WERI-Rb-1 (cell line): Measurements from ENCODE around the gene NDC80.

Experiments
- DNase-seq: peaks from one replicate; pipeline ENCODE4 v3.0.0-alpha.2; 2020
- H3K27ac ChIP-seq: fragments of 250-450 bp; sonication (Bioruptor Pico); 2 replicates; pipeline ENCODE4 v1.5.1; 2020; ENCODE audit warnings: mild to moderate bottlenecking, moderate library complexity
- H3K27me3 ChIP-seq: fragments of 250-450 bp; sonication (Bioruptor Pico); 2 replicates; pipeline ENCODE4 v1.5.1; 2021; ENCODE audit warnings: mild to moderate bottlenecking, low read depth, moderate library complexity; ENCODE audit not compliant: insufficient read depth, severe bottlenecking
- H3K36me3 ChIP-seq: fragments of 250-450 bp; sonication (Bioruptor Pico); 2 replicates; pipeline ENCODE4 v1.5.1; 2020; ENCODE audit warnings: mild to moderate bottlenecking, moderate library complexity
- H3K4me3 ChIP-seq: 2 replicates; pipeline ENCODE4 v1.5.1; 2011; ENCODE audit warnings: low read depth, mild to moderate bottlenecking, control low read depth, low read length
- H3K9me3 ChIP-seq: fragments of 250-450 bp; sonication (Bioruptor Pico); 2 replicates; pipeline ENCODE4 v1.5.1; 2021; ENCODE audit warnings: mild to moderate bottlenecking, moderate library complexity; ENCODE audit not compliant: severe bottlenecking
- TF ChIP-seq, protein P1 (sequence below): IDR thresholded peaks from 2 replicates; pipeline ENCODE4 v1.5.1; 2011; ENCODE audit warnings: low read depth, mild to moderate bottlenecking, control low read depth, inconsistent platforms, low read length

NDC80 gene

GRCh38 chr18:2629003-2629402, 57.6 kb downstream of the NDC80 start:
- no peaks in the 10 kb centered on the region for H3K36me3 ChIP-seq
- H3K4me3 ChIP-seq: no peak overlapping the region
- no peaks in the 10 kb centered on the region for H3K27me3 ChIP-seq
- H3K27ac ChIP-seq: no peak overlapping the region
- DNase-seq: no peak
- H3K9me3 ChIP-seq: no peaks in the 10 kb centered on the region
- TF ChIP-seq, protein P1, sequence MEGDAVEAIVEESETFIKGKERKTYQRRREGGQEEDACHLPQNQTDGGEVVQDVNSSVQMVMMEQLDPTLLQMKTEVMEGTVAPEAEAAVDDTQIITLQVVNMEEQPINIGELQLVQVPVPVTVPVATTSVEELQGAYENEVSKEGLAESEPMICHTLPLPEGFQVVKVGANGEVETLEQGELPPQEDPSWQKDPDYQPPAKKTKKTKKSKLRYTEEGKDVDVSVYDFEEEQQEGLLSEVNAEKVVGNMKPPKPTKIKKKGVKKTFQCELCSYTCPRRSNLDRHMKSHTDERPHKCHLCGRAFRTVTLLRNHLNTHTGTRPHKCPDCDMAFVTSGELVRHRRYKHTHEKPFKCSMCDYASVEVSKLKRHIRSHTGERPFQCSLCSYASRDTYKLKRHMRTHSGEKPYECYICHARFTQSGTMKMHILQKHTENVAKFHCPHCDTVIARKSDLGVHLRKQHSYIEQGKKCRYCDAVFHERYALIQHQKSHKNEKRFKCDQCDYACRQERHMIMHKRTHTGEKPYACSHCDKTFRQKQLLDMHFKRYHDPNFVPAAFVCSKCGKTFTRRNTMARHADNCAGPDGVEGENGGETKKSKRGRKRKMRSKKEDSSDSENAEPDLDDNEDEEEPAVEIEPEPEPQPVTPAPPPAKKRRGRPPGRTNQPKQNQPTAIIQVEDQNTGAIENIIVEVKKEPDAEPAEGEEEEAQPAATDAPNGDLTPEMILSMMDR: no peak

DNA sequence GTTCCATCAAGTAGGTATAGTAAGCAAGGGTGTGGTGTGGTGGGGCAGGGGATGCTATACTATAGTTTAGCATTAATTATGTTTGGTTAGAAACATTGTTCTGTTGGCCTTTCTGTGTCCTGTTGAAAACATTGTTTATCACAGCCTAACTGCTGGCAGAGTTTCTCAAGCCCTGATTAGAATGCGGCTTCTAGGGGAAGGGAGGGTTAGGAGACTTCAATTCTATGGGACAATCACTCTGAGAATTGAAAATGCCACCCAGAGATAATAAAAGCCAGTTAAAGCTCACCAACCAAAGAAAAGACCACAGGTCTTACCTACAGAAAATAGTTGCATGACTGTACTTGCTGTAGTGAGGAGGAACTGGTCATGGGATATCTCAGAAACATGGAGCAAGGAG, 64.2 kb downstream of the NDC80 start:
- H3K9me3 ChIP-seq: no peaks in the 10 kb centered on the region
- DNase-seq: no peak
- no peaks in the 10 kb centered on the region for H3K36me3 ChIP-seq
- no peak overlapping the region for H3K27ac ChIP-seq
- no peak overlapping the region for H3K4me3 ChIP-seq
- no peaks in the 10 kb centered on the region for H3K27me3 ChIP-seq
- TF ChIP-seq, protein P1: no peak

- H3K9me3 ChIP-seq: no peaks in the 10 kb centered on the region
- no peak overlapping the region for H3K27ac ChIP-seq
- no peaks in the 10 kb centered on the region for H3K36me3 ChIP-seq
- TF ChIP-seq, protein P1: no peak
- no peak overlapping the region for H3K4me3 ChIP-seq
- no peaks in the 10 kb centered on the region for H3K27me3 ChIP-seq
- no peak for DNase-seq
Observed at GRCh38 chr18:2636126-2636631, 64.8 kb downstream of the NDC80 start.

DNA sequence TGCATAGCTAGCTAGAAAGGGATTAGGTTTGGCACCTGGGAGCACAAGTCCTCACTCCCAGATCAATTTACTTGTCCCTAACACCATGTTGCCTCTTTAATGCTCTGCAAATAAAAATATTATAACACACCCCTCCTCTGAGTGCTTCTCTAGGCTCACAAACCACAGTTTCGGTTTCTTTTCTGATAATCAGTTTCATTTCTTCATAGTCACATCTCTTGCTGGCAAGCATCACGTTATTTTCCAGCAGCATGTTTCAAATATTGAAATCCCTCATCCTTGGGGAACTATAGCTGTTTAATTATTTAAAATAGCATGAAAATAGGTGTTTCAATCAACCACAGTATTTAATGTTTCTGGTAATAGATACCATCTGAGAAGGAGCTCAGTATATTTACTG, 70.3 kb downstream of the NDC80 start:
- H3K27me3 ChIP-seq: no peaks in the 10 kb centered on the region
- H3K36me3 ChIP-seq: no peaks in the 10 kb centered on the region
- H3K9me3 ChIP-seq: no peaks in the 10 kb centered on the region
- no peak overlapping the region for H3K4me3 ChIP-seq
- no peak for DNase-seq
- TF ChIP-seq, protein P1: no peak
- no peak overlapping the region for H3K27ac ChIP-seq

GRCh38 chr18:2642771-2643170, 71.4 kb downstream of the NDC80 start:
- TF ChIP-seq, protein P1: no peak
- Histone ChIP-seq H3K27me3 (no peaks in the 10 kb centered on the region), H3K27ac (no peak overlapping the region), H3K36me3 (no peaks in the 10 kb centered on the region), H3K9me3 (no peaks in the 10 kb centered on the region), H3K4me3 (no peak overlapping the region)
- DNase-seq: no peak

DNA sequence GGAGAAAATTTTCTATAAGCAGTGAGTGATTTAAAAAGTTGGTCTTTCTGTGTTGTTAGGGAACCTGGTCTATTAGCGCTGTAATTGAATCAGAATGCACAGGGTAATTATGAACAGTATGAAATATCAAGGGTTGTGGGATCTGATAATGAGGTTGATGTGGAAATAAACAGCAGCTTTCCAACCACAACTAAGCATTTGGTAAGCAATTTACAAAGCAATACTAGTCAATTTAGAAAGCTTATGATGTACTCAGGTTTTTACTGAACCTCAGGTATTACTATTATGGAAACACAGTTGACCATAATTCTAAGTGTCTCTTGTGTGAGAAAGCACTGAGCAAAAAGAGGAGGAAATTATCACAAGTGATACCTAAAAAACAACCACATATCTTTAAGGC, 73.2 kb downstream of the NDC80 start:
- TF ChIP-seq, protein P1: no peak

More for the DNA sequence above, 73.2 kb downstream of the NDC80 start:
- H3K27ac ChIP-seq: no peak overlapping the region
- H3K27me3 ChIP-seq: no peaks in the 10 kb centered on the region
- H3K4me3 ChIP-seq: no peak overlapping the region
- H3K36me3 ChIP-seq: no peaks in the 10 kb centered on the region
- H3K9me3 ChIP-seq: no peaks in the 10 kb centered on the region
- no peak for DNase-seq
